ENCODE measurements around the gene CNN1. TPM values are rescaled to one million over a fixed set of nuclear protein-coding genes. Genes with fewer than 3 reads are reported as not detected.

CNN1 gene
- total and polyA plus RNA-seq, 12 donors: 0.94 to 76.5 (median 12.3) TPM

DNA sequence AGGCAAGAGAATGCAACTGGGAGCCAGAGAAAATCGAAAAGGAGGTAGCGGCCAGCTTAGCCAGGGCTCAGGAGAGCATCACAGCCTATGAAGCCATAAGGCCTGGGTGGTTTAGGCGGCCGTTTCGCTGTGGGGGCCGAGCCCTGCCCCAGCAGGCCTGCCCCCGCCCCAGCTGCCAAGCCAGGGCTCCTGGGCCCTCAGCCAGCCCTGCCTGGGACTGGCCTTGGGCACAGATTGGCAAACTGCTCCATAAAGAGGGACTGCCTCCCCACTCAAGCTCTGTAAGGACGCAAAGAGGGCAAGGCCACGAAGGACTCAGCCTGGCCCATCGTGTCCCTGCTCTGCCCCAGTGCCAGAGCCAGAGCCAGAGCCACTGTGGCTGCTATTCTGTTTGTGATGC is 43.2 kb upstream of the CNN1 start:
- intact Hi-C loops (cut with DNase I): no loop called here
- TF ChIP-seq, protein P1, sequence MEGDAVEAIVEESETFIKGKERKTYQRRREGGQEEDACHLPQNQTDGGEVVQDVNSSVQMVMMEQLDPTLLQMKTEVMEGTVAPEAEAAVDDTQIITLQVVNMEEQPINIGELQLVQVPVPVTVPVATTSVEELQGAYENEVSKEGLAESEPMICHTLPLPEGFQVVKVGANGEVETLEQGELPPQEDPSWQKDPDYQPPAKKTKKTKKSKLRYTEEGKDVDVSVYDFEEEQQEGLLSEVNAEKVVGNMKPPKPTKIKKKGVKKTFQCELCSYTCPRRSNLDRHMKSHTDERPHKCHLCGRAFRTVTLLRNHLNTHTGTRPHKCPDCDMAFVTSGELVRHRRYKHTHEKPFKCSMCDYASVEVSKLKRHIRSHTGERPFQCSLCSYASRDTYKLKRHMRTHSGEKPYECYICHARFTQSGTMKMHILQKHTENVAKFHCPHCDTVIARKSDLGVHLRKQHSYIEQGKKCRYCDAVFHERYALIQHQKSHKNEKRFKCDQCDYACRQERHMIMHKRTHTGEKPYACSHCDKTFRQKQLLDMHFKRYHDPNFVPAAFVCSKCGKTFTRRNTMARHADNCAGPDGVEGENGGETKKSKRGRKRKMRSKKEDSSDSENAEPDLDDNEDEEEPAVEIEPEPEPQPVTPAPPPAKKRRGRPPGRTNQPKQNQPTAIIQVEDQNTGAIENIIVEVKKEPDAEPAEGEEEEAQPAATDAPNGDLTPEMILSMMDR (IDR thresholded peaks at IDR 0.05): no peak
- TF ChIP-seq POLR2A (IDR thresholded peaks at IDR 0.05): peak in 1 of 2 donors; percentile 27
- peaks cover 20 to 26% of the 10 kb centered on the region in 2 donors for H3K4me1 ChIP-seq (replicated peaks in 1 of 2)
- H3K27me3 ChIP-seq: no peaks in the 10 kb centered on the region
- H3K4me3 ChIP-seq: no peak overlapping the region
- 47 to 50% (median 48%) methylated on average over 9 to 10 of the region's 10 CpGs for WGBS, 4 donors
- peak; percentile 76 to 92 (median 88) for DNase-seq
- H3K9me3 ChIP-seq (replicated peaks in 1 of 3): no peaks in the 10 kb centered on the region
- H3K27ac ChIP-seq: peak overlapping the region in 4 of 5 donors; percentile 64 to 84 (median 81)
- peaks cover 0 to 3% of the 10 kb centered on the region in 2 donors for H3K36me3 ChIP-seq (replicated peaks in 1 of 2)

DNA sequence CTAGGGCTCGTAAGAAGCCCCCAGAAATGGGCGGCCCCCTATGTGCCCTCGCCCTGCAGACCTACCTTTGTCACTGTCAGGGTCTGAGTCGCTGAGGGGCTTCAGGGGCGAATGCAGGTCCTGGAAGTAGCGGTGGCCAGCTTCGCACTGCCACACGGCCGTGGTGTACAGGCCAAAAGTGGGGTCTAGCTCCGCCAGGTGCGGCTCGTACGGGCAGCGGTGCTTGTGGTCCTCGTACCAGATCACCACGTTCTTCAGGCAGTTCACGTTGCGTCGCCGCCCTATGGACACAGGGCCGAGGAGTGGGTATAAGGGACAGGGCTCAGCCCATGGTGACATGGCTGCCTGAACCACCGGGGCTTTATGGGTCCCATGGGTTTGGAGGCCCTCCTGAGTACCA is 42.8 kb upstream of the CNN1 start:
- no peaks in the 10 kb centered on the region for H3K9me3 ChIP-seq (replicated peaks in 1 of 3)
- intact Hi-C loops (cut with DNase I): no loop called here
- H3K4me3 ChIP-seq: no peak overlapping the region
- H3K4me1 ChIP-seq (replicated peaks in 1 of 2): peaks cover 20 to 26% of the 10 kb centered on the region in 2 donors
- peaks cover 0 to 3% of the 10 kb centered on the region in 2 donors for H3K36me3 ChIP-seq (replicated peaks in 1 of 2)
- no peak for DNase-seq
- peak overlapping the region in 4 of 5 donors; percentile 64 to 84 (median 81) for H3K27ac ChIP-seq
- WGBS, 4 donors: 78 to 89% (median 84%) methylated on average over 11 to 22 of the region's 22 CpGs
- no peaks in the 10 kb centered on the region for H3K27me3 ChIP-seq
- no peak for TF ChIP-seq POLR2A (IDR thresholded peaks at IDR 0.05)
- TF ChIP-seq, protein P1 (IDR thresholded peaks at IDR 0.05): no peak

DNA sequence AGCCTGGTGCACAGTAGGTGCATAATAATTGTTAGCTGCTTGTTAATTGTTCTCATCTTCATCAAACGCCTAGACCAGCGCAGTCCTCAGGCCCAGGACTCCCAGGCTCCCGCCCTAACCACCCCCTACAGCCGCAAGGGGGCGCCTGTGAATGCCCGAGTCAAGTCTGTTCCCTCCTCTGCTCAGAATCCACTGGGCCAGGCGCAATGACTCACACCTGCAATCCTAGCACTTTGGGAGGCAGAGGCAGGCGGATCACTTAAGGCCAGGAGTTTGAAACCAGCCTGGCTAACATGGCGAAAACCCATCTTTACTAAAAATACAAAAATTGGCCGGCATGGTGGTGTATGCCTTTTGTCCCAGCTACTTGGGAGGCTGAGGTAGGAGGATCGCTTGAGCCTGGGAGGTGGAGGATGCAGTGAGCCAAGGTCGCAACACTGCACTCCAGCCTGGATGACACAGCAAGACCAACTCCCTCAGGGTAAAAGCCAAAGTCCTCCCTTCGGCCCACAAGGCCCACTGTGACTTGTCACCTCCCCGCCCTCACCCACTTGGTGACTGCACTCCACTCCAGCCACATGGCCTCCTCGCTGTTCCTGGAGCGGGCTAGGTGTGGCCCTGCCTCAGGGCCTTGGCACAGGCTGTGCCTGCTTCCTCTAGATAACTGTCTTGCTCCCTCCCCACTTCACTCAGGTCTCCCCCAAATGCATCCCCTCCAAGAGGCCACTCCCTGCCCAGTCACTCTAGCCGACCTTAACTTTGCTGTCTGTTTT is 42.1 kb upstream of the CNN1 start:
- H3K4me3 ChIP-seq: no peak overlapping the region
- H3K36me3 ChIP-seq (replicated peaks in 1 of 2): peaks cover 0 to 3% of the 10 kb centered on the region in 2 donors
- H3K9me3 ChIP-seq (replicated peaks in 1 of 3): no peaks in the 10 kb centered on the region
- no peaks in the 10 kb centered on the region for H3K27me3 ChIP-seq
- DNase-seq: peak in 6 of 7 donors; percentile 69 to 88 (median 81)
- peak overlapping the region in 4 of 5 donors; percentile 64 to 84 (median 81) for H3K27ac ChIP-seq
- peaks cover 20 to 26% of the 10 kb centered on the region in 2 donors for H3K4me1 ChIP-seq (replicated peaks in 1 of 2)
- 54 to 78% (median 64%) methylated on average over 9 to 17 of the region's 17 CpGs for WGBS, 4 donors
- intact Hi-C loops (cut with DNase I): no loop called here
- no peak for TF ChIP-seq POLR2A (IDR thresholded peaks at IDR 0.05)
- TF ChIP-seq, protein P1 (IDR thresholded peaks at IDR 0.05): peak; percentile 33 to 69 (median 57)

DNA sequence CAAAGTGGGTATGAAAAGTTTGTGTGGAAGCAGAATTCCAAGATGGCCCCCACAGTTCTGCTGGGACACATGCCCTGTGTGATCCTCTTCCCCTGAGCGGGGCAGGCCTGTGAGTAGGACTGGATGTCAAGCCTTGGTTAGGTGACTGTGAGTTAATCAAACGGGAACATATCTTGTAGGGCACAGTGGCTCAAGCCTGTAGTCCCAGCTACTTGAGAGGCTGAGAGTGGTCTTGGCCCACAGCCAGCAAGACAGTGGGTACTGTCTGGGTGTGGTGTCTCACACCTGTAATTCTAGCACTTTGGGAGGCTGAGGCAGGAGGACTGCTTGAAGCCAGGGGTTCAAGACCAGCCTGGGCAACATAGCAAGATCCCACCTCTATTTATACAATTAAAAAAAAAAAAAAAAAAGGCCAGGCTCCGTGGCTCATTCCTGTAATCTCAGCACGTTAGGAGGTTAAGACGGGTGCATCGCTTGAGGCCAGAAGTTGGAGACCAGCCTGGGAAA is 39.4 kb upstream of the CNN1 start:
- WGBS, 4 donors: 89 to 97% (median 93%) methylated on average over 5 to 6 of the region's 6 CpGs
- TF ChIP-seq, protein P1 (IDR thresholded peaks at IDR 0.05): no peak
- no peak for TF ChIP-seq POLR2A (IDR thresholded peaks at IDR 0.05)
- Histone ChIP-seq H3K27me3 (no peaks in the 10 kb centered on the region), H3K9me3 (replicated peaks in 1 of 3) (no peaks in the 10 kb centered on the region), H3K4me3 (no peak overlapping the region), H3K4me1 (replicated peaks in 1 of 2) (peaks cover 20 to 26% of the 10 kb centered on the region in 2 donors), H3K36me3 (replicated peaks in 1 of 2) (no peaks in the 10 kb centered on the region), H3K27ac (no peak overlapping the region)
- no peak for DNase-seq
- intact Hi-C loops (cut with DNase I): no loop called here

Measured in adrenal gland (tissue), 12 donors.